ENCODE measurements around the gene KIAA1958.
"Not testable (repeated sequence)": the region's sequence is repeated elsewhere in the genome, so short reads cannot be mapped to it uniquely, and the experiment has no call there.

KIAA1958 gene

GRCh38 chr9:112655668-112656067, 169.0 kb downstream of the KIAA1958 start:
- no peak for DNase-seq (ENCODE audit: low read depth in 1 of 2, low spot score in 1 of 2)

- no peak for DNase-seq (ENCODE audit: low read depth in 1 of 2, low spot score in 1 of 2)
Observed at GRCh38 chr9:112659906-112660305, 173.3 kb downstream of the KIAA1958 start.

GRCh38 chr9:112663681-112664080, 177.1 kb downstream of the KIAA1958 start:
- DNase-seq (ENCODE audit: low read depth in 1 of 2, low spot score in 1 of 2) = no peak

- DNase-seq (ENCODE audit: low read depth in 1 of 2, low spot score in 1 of 2) = no peak
Observed at GRCh38 chr9:112664531-112664930, 177.9 kb downstream of the KIAA1958 start.

GRCh38 chr9:112665347-112665746, 178.7 kb downstream of the KIAA1958 start:
- DNase-seq (ENCODE audit: low read depth in 1 of 2, low spot score in 1 of 2) = no peak

- no peak for DNase-seq (ENCODE audit: low read depth in 1 of 2, low spot score in 1 of 2)
Observed at GRCh38 chr9:112669326-112669725, 182.7 kb downstream of the KIAA1958 start.

- no peak for DNase-seq (ENCODE audit: low read depth in 1 of 2, low spot score in 1 of 2)
Observed at GRCh38 chr9:112670991-112671625, 184.5 kb downstream of the KIAA1958 start.

GRCh38 chr9:112673221-112673620, 186.6 kb downstream of the KIAA1958 start:
- DNase-seq (ENCODE audit: low read depth in 1 of 2, low spot score in 1 of 2) = not testable (repeated sequence)

- DNase-seq (ENCODE audit: low read depth in 1 of 2, low spot score in 1 of 2) = no peak
Observed at GRCh38 chr9:112677040-112677439, 190.4 kb downstream of the KIAA1958 start.

- no peak for DNase-seq (ENCODE audit: low read depth in 1 of 2, low spot score in 1 of 2)
Observed at GRCh38 chr9:112680731-112681402, 194.2 kb downstream of the KIAA1958 start.

GRCh38 chr9:112689161-112689740, 202.6 kb downstream of the KIAA1958 start:
- no peak for DNase-seq (ENCODE audit: low read depth in 1 of 2, low spot score in 1 of 2)

- no peak for DNase-seq (ENCODE audit: low read depth in 1 of 2, low spot score in 1 of 2)
Observed at GRCh38 chr9:112694706-112695555, 208.3 kb downstream of the KIAA1958 start.

GRCh38 chr9:112696461-112696860, 209.8 kb downstream of the KIAA1958 start:
- no peak for DNase-seq (ENCODE audit: low read depth in 1 of 2, low spot score in 1 of 2)

GRCh38 chr9:112699230-112699629, 212.6 kb downstream of the KIAA1958 start:
- DNase-seq (ENCODE audit: low read depth in 1 of 2, low spot score in 1 of 2) = no peak

- no peak for DNase-seq (ENCODE audit: low read depth in 1 of 2, low spot score in 1 of 2)
Observed at GRCh38 chr9:112700085-112700484, 213.5 kb downstream of the KIAA1958 start.

- no peak for DNase-seq (ENCODE audit: low read depth in 1 of 2, low spot score in 1 of 2)
Observed at GRCh38 chr9:112703304-112703703, 216.7 kb downstream of the KIAA1958 start.

- DNase-seq (ENCODE audit: low read depth in 1 of 2, low spot score in 1 of 2) = no peak
Observed at GRCh38 chr9:112705768-112706427, 219.3 kb downstream of the KIAA1958 start.

- DNase-seq (ENCODE audit: low read depth in 1 of 2, low spot score in 1 of 2) = no peak
Observed at GRCh38 chr9:112711050-112711689, 224.5 kb downstream of the KIAA1958 start.

GRCh38 chr9:112712678-112713077, 226.1 kb downstream of the KIAA1958 start:
- no peak for DNase-seq (ENCODE audit: low read depth in 1 of 2, low spot score in 1 of 2)

- peak; percentile 89 to 94 for DNase-seq (ENCODE audit: low read depth in 1 of 2, low spot score in 1 of 2)
Observed at GRCh38 chr9:112717661-112718331, 231.2 kb downstream of the KIAA1958 start, which contains the start of gene INIP. Gene INIP (minus strand): TSS chr9:112718117. CDS start chr9:112716485, 1,632 bp downstream.

Data from activated T-helper 1 cell treated with anti-CD3 and anti-CD28 coated beads, Interleukin-2, amount 50 U/mL, for 16 hours (primary cell).